HEK293 (cell line): ENCODE results near the gene C14orf93.
A peak's percentile ranks its signal among the peaks of the same experiment; 100 is the strongest.

Source experiments
- CTCF ChIA-PET: fragments of 350-600 bp; formaldehyde crosslinking; extraction: SDS; loops from one replicate; lab custom pipeline; 2021; ENCODE audit warnings: antibody characterized with exemption; lab: Yijun Ruan, JAX
- POLR2A ChIA-PET: fragments of 300-600 bp; formaldehyde crosslinking; extraction: SDS; loops from one replicate; lab custom pipeline; 2020; ENCODE audit warnings: antibody characterized with exemption, inconsistent platforms; lab: Yijun Ruan, JAX
- H3K27ac ChIP-seq: fragments of 200-500 bp; sonication (Bioruptor generic); 2 replicates; pipeline ENCODE4 v1.5.1; 2014; ENCODE audit warnings: low read depth, low read length, control low read depth, inconsistent platforms; ENCODE audit errors: extremely low read depth
- H3K36me3 ChIP-seq, 2 experiments: fragments of 200-500 bp in 1 of 2; sonication (Bioruptor generic) in 1 of 2; 1 replicate in 1 of 2; 2 replicates in 1 of 2; pipeline ENCODE4 v1.5.1; 2014 to 2017; ENCODE audit warnings: inconsistent platforms in 2 of 2, low read length in 2 of 2; ENCODE audit not compliant: control insufficient read depth in 2 of 2, insufficient read depth in 1 of 2
- H3K4me1 ChIP-seq: fragments of 200-500 bp; sonication (Bioruptor generic); 2 replicates; pipeline ENCODE4 v1.5.1; 2014; ENCODE audit warnings: mild to moderate bottlenecking, low read length, inconsistent platforms; ENCODE audit not compliant: control insufficient read depth, insufficient read depth
- H3K4me3 ChIP-seq: 2 replicates; pipeline ENCODE4 v1.5.1; 2011; ENCODE audit warnings: low read depth, mild to moderate bottlenecking, control low read depth, low read length, moderate library complexity
- H3K9me3 ChIP-seq: fragments of 200-500 bp; sonication (Bioruptor generic); 2 replicates; pipeline ENCODE4 v1.5.1; 2014; ENCODE audit warnings: low read depth, low read length, inconsistent platforms; ENCODE audit not compliant: control insufficient read depth, insufficient read depth
- GLIS1 ChIP-seq: fragments of 450-650 bp; formaldehyde crosslinking; IDR thresholded peaks from 2 replicates; pipeline ENCODE4 v1.5.1; 2016; ENCODE audit warnings: missing biosample characterization, missing genetic modification characterization
- MZF1 ChIP-seq: fragments of 450-650 bp; formaldehyde crosslinking; IDR thresholded peaks from 2 replicates; pipeline ENCODE4 v1.5.1; 2017; ENCODE audit warnings: missing biosample characterization, missing genetic modification characterization, borderline replicate concordance
- PRDM10 ChIP-seq: fragments of 450-650 bp; formaldehyde crosslinking; IDR thresholded peaks from 2 replicates; pipeline ENCODE4 v1.5.1; 2016; ENCODE audit warnings: missing biosample characterization, missing genetic modification characterization
- ZBTB17 ChIP-seq: fragments of 450-650 bp; formaldehyde crosslinking; IDR thresholded peaks from 2 replicates; pipeline ENCODE4 v1.5.1; 2016; ENCODE audit warnings: missing biosample characterization, missing genetic modification characterization
- ZBTB20 ChIP-seq: fragments of 450-650 bp; formaldehyde crosslinking; IDR thresholded peaks from 2 replicates; pipeline ENCODE4 v1.5.1; 2016; ENCODE audit warnings: missing biosample characterization, missing genetic modification characterization
- ZIC2 ChIP-seq: fragments of 450-650 bp; formaldehyde crosslinking; IDR thresholded peaks from 2 replicates; pipeline ENCODE4 v1.5.1; 2016; ENCODE audit warnings: missing biosample characterization, missing genetic modification characterization
- ZNF112 ChIP-seq: fragments of 450-650 bp; formaldehyde crosslinking; IDR thresholded peaks from 2 replicates; pipeline ENCODE4 v1.5.0; 2017; ENCODE audit warnings: missing biosample characterization, missing genetic modification characterization
- ZNF114 ChIP-seq: fragments of 450-650 bp; formaldehyde crosslinking; IDR thresholded peaks from 2 replicates; pipeline ENCODE4 v1.5.0; 2017; ENCODE audit warnings: missing biosample characterization, missing genetic modification characterization
- ZNF146 ChIP-seq: fragments of 450-650 bp; formaldehyde crosslinking; IDR thresholded peaks from 2 replicates; pipeline ENCODE4 v1.5.1; 2016; ENCODE audit warnings: missing biosample characterization, missing genetic modification characterization
- ZNF239 ChIP-seq: fragments of 450-650 bp; formaldehyde crosslinking; IDR thresholded peaks from 2 replicates; pipeline ENCODE4 v1.5.1; 2016; ENCODE audit warnings: missing biosample characterization, missing genetic modification characterization
- ZNF302 ChIP-seq: fragments of 450-650 bp; formaldehyde crosslinking; IDR thresholded peaks from 2 replicates; pipeline ENCODE4 v1.5.1; 2016; ENCODE audit warnings: missing biosample characterization, missing genetic modification characterization, low read depth
- ZNF560 ChIP-seq: fragments of 450-650 bp; formaldehyde crosslinking; IDR thresholded peaks from 2 replicates; pipeline ENCODE4 v1.5.1; 2017; ENCODE audit warnings: missing biosample characterization, missing genetic modification characterization, borderline replicate concordance
- ZNF830 ChIP-seq: fragments of 450-650 bp; IDR thresholded peaks from 2 replicates; pipeline ENCODE4 v1.5.0; 2018; ENCODE audit warnings: missing biosample characterization, missing genetic modification characterization, low read depth, mild to moderate bottlenecking, moderate library complexity
- ZNF843 ChIP-seq: fragments of 450-650 bp; formaldehyde crosslinking; IDR thresholded peaks from 2 replicates; pipeline ENCODE4 v1.5.1; 2016; ENCODE audit warnings: missing biosample characterization, missing genetic modification characterization
- TF ChIP-seq, protein P1 (sequence below): fragments of 450-650 bp; formaldehyde crosslinking; IDR thresholded peaks from 2 replicates; pipeline ENCODE4 v1.5.1; 2016; ENCODE audit warnings: missing biosample characterization, missing genetic modification characterization
- TF ChIP-seq, protein P2 (sequence below): fragments of 450-650 bp; formaldehyde crosslinking; IDR thresholded peaks from 2 replicates; pipeline ENCODE4 v1.5.1; 2017; ENCODE audit warnings: missing biosample characterization, missing genetic modification characterization

C14orf93 gene

GRCh38 chr14:23047034-23047634 is 37.2 kb upstream of the C14orf93 start:
- Histone ChIP-seq H3K27ac (no peak overlapping the region), H3K4me1 (no peaks in the 10 kb centered on the region), H3K9me3 (no peaks in the 10 kb centered on the region), H3K4me3 (no peak overlapping the region), H3K36me3 (peaks cover 0 to 32% of the 10 kb centered on the region in 2 experiments; a peak in 1 of 3 replicates)
- CTCF ChIA-PET: interaction anchor here (1.4 to 2.0 kb wide), 4 partner anchors 9 to 60 kb away, joined by 4 to 6 read pairs (median 6); partner anchors contain the start of gene CDH24
- TF ChIP-seq ZBTB17: peak; percentile 58; the same call in 1 of the 2 replicates
- no peak for TF ChIP-seq ZNF239
- TF ChIP-seq ZIC2 (tag by site-specific recombination): peak; percentile 97
- peak; percentile 55; the same call in 1 of the 2 replicates for TF ChIP-seq PRDM10 (tag by site-specific recombination)
- TF ChIP-seq ZNF114: no peak
- TF ChIP-seq GLIS1 (tag by site-specific recombination): peak; percentile 99
- TF ChIP-seq ZNF843 (tag by site-specific recombination): no peak
- TF ChIP-seq ZNF560 (tag by site-specific recombination): no peak
- TF ChIP-seq, protein P1, sequence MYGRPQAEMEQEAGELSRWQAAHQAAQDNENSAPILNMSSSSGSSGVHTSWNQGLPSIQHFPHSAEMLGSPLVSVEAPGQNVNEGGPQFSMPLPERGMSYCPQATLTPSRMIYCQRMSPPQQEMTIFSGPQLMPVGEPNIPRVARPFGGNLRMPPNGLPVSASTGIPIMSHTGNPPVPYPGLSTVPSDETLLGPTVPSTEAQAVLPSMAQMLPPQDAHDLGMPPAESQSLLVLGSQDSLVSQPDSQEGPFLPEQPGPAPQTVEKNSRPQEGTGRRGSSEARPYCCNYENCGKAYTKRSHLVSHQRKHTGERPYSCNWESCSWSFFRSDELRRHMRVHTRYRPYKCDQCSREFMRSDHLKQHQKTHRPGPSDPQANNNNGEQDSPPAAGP: 0 out of 2 replicates have a peak, but pooled peaks have one; percentile 39
- TF ChIP-seq ZNF830: no peak
- no peak for TF ChIP-seq ZNF302 (tag by site-specific recombination)
- no peak for TF ChIP-seq MZF1 (tag by site-specific recombination)
- TF ChIP-seq ZNF146: no peak
- POLR2A ChIA-PET: no interaction called here

- peak; percentile 83 for TF ChIP-seq ZBTB20 (tag by site-specific recombination)
- TF ChIP-seq ZNF112 (tag by site-specific recombination): no peak
- TF ChIP-seq, protein P2, sequence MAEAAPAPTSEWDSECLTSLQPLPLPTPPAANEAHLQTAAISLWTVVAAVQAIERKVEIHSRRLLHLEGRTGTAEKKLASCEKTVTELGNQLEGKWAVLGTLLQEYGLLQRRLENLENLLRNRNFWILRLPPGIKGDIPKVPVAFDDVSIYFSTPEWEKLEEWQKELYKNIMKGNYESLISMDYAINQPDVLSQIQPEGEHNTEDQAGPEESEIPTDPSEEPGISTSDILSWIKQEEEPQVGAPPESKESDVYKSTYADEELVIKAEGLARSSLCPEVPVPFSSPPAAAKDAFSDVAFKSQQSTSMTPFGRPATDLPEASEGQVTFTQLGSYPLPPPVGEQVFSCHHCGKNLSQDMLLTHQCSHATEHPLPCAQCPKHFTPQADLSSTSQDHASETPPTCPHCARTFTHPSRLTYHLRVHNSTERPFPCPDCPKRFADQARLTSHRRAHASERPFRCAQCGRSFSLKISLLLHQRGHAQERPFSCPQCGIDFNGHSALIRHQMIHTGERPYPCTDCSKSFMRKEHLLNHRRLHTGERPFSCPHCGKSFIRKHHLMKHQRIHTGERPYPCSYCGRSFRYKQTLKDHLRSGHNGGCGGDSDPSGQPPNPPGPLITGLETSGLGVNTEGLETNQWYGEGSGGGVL (tag by site-specific recombination): peak; percentile 50
- ChIA-PET CTCF (interaction anchor here (0.6 to 2.0 kb wide), 6 partner anchors 9 to 31 kb away, joined by 3 to 6 read pairs (median 4); partner anchors contain the start of gene CDH24), POLR2A (no interaction called here)
- Histone ChIP-seq H3K9me3 (no peaks in the 10 kb centered on the region), H3K36me3 (peaks cover 0 to 20% of the 10 kb centered on the region in 2 experiments; a peak in 1 of 3 replicates), H3K27ac (no peak overlapping the region), H3K4me1 (no peaks in the 10 kb centered on the region), H3K4me3 (no peak overlapping the region)
Observed at GRCh38 chr14:23045419-23046357, 35.7 kb upstream of the C14orf93 start.
